Iris pigment epithelial cell (primary cell): Measurements from ENCODE around the gene VEPH1.

Experiments used
- DNase-seq: peaks from one replicate; pipeline ENCODE4 v3.0.0-alpha.2; 2011; ENCODE audit warnings: low read depth

VEPH1 gene

GRCh38 chr3:157387708-157388435 lies 115.3 kb downstream of the VEPH1 start:
- no peak for DNase-seq

- no peak for DNase-seq
These were observed 118.7 kb downstream of the VEPH1 start for GRCh38 chr3:157384491-157384890.

DNA sequence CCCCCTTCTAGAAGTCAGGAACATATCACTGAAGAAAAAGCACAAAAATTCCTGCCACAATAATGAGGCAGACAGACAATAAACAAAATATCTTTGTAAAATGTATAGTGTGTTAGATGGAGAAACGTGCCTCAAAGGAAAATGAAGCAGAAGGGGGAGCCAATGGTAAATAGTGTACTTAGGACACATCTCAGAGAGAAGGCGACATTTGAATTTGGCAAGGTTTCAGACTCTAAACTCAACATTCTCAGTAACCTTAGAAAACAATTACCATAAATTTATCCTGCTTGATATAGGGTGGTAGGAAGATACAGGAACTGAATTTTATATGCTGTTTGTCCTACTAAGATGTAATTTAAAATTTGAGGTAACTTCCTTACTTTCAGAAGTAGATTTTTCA lies 119.2 kb downstream of the VEPH1 start:
- no peak for DNase-seq

DNA sequence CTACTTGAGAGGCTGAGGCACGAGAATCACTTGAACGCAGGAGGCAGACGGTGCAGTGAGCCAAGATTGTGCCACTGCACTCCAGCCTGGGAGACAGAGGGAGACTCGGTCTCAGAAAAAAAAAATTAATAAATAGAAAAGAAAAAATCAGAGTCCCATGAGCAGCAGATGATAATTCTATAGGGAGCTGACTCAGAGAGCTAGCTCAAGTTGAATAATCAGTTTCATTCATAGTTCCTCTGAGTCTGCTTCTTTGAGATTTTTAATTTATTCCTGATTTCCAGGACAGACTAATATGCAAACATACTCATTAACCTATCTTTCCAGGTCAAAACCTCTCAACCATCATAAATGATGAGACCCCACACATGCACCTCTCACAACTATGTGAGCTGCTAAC lies 121.6 kb downstream of the VEPH1 start:
- no peak for DNase-seq

- DNase-seq: no peak
These were observed 123.6 kb downstream of the VEPH1 start for GRCh38 chr3:157379525-157380140.

DNA sequence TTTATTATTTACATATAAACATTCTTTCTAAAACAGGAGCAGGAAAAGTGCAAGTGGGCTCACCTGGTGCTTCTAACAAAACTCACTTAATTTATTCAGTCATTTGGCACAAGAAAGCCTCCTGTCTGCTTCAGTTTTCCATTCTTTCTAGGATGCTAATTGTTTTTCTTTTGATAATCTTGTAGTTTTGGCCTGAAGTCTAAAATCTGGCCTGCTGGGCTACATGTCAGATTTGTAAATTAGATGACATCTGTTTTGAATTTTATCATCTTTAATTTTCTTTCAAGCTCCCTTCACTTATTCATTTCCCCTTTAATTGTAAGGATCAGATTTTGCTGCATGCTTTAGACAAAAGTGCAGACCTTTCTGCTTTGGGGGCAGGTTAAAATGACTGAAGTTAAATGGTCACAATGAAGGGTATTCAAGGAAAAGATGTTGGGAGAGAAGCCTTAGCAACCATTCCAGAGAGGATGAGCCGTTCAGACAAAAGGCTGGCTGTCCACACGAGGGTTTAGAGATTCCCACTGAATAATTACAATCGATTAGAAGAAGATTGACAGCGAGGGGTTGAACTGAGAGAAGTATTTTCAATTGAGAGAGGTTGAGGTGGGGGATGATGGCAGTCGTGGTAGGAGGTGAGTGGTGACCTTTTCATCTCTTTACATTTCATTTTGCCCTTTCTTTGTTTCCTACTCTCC lies 126.5 kb downstream of the VEPH1 start:
- no peak for DNase-seq

DNA sequence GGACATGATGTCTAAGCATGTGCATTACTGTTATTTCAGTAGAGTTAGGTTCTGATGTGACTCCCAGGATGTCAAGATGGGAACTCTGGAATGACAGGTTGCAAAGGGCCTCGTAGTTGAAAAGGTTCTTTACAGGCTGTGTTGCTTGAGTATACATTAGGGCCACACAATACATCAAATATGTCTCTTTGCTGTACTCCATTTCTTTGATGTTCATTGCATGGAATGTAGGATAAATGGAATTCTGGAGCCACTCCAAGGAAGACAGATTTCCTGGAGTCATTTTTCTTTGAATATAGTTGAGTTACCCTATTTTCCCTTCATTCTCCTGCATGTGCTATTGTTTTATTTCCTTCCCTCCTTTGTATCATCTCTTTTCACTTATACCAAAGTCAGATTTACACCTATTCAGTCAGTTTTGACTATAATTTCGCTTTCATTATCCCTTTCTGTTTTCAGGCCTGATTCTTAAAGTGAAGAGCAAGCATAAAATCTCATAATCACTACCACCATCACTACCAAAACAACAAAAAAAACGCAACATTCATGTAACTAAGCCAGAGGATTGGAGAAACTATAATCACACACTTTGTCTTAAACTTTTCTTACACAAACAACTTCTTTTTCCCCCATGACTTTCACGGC lies 127.8 kb downstream of the VEPH1 start:
- DNase-seq: no peak

- no peak for DNase-seq
These were observed 128.3 kb downstream of the VEPH1 start for GRCh38 chr3:157374933-157375332.

DNA sequence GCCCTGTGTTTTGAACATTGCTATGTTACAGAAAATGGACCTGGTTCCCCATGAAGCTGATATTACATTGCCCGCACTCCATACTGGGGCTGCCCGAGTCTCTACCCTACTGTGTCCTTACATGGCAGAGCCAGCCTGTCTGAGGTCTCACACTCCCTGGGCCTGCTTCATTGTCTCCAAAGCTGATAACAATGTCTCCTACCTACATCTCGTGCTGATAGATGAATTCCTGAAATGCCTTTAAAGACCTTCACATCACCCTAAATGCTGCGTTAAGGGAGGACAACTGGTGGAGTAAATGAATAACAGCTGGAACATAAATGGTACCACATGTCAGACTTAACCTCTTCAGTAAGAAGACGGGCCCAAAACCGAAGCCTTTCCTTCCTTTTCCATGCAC lies 129.4 kb downstream of the VEPH1 start:
- no peak for DNase-seq

DNA sequence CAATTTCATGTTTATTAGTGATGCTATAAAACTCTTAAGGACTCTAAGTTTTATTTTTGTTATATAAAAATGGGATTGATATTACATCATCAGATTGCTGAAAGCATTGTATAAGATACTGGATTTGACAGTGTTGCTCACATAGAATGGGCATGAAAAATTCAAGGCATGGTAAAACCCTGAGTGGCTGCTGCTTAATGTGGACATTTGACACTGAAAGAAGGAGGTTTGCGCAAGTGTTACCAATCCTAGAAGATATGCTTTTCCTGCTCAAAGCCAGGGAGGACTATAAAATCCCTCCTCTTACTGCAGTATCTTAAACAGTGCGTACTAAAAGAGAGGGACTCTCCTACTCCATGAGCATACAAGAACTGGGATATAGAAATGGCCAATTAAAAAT lies 132.3 kb downstream of the VEPH1 start:
- DNase-seq: peak; percentile 30

- DNase-seq: no peak
These were observed 133.3 kb downstream of the VEPH1 start for GRCh38 chr3:157369727-157370421.

DNA sequence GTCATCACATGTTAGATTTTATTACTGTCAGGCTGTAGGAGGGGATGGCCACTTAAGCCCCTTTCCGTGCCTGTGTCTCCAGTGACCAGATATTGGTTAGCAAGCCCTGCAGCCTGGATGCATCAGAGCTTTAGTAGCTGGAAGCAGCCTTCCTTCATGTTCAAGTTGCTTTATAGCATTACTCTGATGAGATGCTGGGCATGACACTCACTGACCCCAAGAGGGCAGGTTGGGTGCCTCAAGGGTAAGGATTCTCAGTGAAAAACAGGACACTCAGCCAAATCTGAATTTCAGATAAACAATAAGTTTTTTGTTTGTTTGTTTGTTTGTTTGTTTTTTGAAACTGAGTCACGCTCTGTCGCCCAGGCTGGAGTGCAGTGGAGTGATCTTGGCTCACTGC lies 135.0 kb downstream of the VEPH1 start:
- DNase-seq: no peak

DNA sequence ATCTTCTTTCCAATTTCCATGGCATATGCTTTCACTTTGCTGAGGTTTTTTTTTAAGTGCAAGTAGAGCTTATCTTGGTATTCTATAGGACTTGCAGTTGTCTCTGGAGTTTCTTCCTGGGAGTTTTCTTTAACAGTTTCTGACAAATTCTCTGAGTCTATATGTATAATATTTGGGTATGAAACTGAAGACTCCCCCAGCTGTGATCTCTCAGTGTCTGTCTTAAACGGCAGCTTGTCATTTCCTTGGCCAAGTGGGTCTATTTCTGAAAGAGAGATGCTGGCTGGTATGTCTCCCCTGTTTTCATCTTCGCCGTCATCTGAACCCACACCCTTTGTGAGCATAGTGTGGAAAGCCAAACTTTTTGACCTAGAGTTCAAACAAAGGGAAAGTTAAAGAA lies 139.8 kb downstream of the VEPH1 start:
- DNase-seq: no peak

- DNase-seq: no peak
These were observed 140.9 kb downstream of the VEPH1 start for GRCh38 chr3:157362348-157362747.

DNA sequence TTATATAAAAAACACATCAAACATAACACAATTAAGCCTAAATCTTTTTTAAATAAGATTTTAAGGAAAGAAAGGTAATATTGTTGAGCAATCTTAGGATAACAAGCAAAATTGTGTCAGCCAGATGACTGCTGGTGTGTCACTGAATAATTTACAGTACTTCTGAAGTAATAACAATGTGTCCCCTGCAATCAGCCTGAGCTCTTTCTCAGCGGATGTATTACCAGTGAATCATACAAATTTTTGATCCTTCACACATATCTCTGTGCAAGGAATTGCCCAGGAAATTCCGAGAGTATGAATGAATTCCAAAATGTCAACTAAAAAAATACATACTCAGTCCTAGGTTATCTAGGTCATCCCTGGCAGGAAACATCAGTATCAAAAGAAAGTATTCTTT lies 143.2 kb downstream of the VEPH1 start:
- peak; percentile 93 for DNase-seq

DNA sequence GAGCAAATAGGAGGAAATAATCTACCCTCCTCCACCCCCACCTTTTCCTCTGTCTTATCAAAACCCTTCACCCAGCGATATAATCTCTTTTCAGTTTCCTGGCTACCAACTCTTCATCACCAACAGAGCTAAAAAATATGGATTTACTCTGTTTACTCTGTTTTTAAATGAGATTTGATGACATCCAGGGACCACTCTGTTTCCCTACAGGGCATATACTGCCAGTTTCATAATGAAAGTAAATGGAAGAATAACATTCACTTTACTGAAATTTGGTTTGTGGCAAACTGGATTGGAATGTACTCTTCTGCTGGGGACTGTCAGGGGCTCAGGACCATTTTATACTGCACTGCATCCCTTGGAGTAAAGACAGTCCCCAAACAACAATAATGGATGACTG lies 146.7 kb downstream of the VEPH1 start:
- DNase-seq: no peak

- DNase-seq: no peak
These were observed 147.9 kb downstream of the VEPH1 start for GRCh38 chr3:157355276-157355675.

- peak; percentile 45 for DNase-seq
These were observed 148.5 kb downstream of the VEPH1 start for GRCh38 chr3:157354722-157355121.

DNA sequence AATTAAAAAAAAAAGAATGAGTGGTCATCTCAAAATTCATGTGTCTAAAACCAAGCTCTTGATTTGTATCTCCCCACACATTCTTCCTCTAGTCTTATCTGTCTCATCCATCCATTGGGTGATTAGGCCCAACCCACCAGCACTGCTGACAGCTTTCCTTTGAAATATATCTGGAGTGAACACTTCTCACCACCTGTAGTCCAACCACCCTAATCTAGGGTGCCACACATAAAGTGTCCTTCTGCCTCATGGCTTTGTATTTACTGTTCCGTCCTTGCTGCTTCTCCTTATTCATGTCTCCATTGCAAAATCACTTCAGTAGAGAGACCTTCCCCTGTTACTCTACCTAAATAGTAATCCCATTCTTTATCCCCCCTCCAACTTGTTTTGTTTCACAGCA lies 149.0 kb downstream of the VEPH1 start:
- no peak for DNase-seq

GRCh38 chr3:157353652-157354051 lies 149.6 kb downstream of the VEPH1 start:
- no peak for DNase-seq

GRCh38 chr3:157351981-157352380 lies 151.2 kb downstream of the VEPH1 start:
- DNase-seq: no peak

- DNase-seq: peak; percentile 41
These were observed 152.6 kb downstream of the VEPH1 start for GRCh38 chr3:157350651-157351050.
